ENCODE results near the gene CSRP2. TPM values are rescaled to one million over a fixed set of nuclear protein-coding genes. Genes with fewer than 3 reads are reported as not detected.
A peak's percentile ranks its signal among the peaks of the same experiment; 100 is the strongest.

Gene CSRP2
- total and polyA plus RNA-seq, 4 donors = 3.7 to 38.0 (median 26.2) TPM

GRCh38 chr12:76922866-76923265 is 44.0 kb upstream of the CSRP2 start (continued):
- no peak for TF ChIP-seq CTCF (IDR thresholded peaks at IDR 0.05; ENCODE audit: low read depth, low read length, missing input control)
- no peak for TF ChIP-seq RXRA (IDR thresholded peaks at IDR 0.05)
- no peak for TF ChIP-seq MAX (IDR thresholded peaks at IDR 0.05)
- TF ChIP-seq NR2F2 (IDR thresholded peaks at IDR 0.05) = no peak
- TF ChIP-seq JUND (IDR thresholded peaks at IDR 0.05) = no peak
- no peak for TF ChIP-seq TAF1 (conservative IDR thresholded peaks at IDR 0.05)

DNA sequence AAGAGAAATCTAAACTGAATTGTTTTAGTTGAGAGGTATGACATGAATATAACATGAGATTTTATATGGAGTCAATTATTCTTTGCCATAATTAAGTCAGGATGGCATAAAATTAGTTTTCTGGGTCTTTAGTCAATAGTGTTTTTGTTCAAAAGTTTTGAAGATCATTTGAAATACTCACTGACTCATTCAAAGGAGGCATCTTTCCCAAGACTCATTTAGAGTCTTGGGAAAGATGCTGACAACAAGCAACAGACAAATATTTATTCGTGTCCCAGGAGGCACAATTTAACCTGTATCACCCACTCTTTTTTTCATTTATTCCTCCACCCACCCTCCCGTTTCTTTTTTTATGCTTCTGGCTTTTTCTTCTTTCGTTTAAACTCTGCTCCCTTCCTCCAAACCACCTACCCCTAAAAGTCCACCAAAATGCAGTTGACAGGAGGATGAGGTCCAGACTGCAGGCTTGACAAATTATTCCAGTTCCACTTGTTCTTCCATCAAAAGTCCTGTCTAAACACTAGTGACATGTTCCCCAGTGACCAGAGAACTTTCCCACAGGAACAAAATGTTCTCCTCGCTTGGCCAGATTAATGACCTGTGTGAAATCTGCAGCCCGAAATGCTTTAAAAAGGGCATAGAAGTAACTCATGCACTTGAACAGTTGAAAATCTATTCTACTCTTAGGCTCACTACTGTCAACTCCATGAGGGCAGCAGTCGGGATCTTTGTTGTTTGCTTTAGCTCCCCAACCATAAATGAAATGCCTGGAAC is 43.3 kb upstream of the CSRP2 start:
- Histone ChIP-seq H3K36me3 (ENCODE audit: control insufficient read depth in 4 of 4, insufficient read depth in 3 of 4, low read depth in 1 of 4, low read length in 3 of 4) (no peaks in the 10 kb centered on the region), H3K4me1 (ENCODE audit: control insufficient read depth in 4 of 4, insufficient read depth in 4 of 4, low read length in 3 of 4) (peaks cover 0 to 6% (median 5%) of the 10 kb centered on the region in 4 donors), H3K4me3 (ENCODE audit: low read depth in 1 of 3, low read length in 3 of 3) (no peak overlapping the region), H3K27ac (ENCODE audit: low read depth in 1 of 2, low read length in 2 of 2) (no peak overlapping the region), H3K27me3 (ENCODE audit: control insufficient read depth in 4 of 4, insufficient read depth in 4 of 4, low read length in 3 of 4) (no peaks in the 10 kb centered on the region), H3K9me3 (ENCODE audit: control insufficient read depth in 4 of 4, low read length in 3 of 4) (no peaks in the 10 kb centered on the region), H3K9ac (ENCODE audit: low read depth in 1 of 2, low read length in 2 of 2) (no peak overlapping the region)
- TF ChIP-seq TAF1 (conservative IDR thresholded peaks at IDR 0.05) = no peak
- TF ChIP-seq REST (IDR thresholded peaks at IDR 0.05) = no peak
- TF ChIP-seq NR2F2 (IDR thresholded peaks at IDR 0.05) = peak; percentile 49
- peak; percentile 23 for TF ChIP-seq SP1 (IDR thresholded peaks at IDR 0.05)
- no peak for TF ChIP-seq CTCF (IDR thresholded peaks at IDR 0.05; ENCODE audit: low read depth, low read length, missing input control)
- DNase-seq (ENCODE audit: low spot score) = no peak
- 89% methylated on average over 6 of the region's 6 CpGs for WGBS

DNA sequence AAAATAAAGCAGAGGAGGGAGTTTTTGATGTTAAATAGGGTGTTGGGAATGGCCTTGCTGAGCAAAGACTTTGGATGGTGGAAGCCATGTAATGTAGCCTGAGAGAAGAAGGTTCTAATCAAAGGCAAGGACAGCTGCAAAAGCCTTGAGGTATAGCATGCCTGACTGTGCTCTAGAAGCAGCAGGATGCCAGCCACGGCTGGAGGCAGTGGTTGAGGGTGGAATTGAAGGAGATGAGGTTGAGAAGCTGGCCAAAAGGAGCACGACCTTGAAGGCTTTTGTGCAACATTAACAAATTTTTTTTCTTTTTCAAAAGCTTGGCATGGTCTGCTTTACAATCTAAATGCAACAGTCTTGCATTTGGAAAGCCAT is 42.3 kb upstream of the CSRP2 start:
- Histone ChIP-seq H3K4me3 (ENCODE audit: low read depth in 1 of 3, low read length in 3 of 3) (no peak overlapping the region), H3K9me3 (ENCODE audit: control insufficient read depth in 4 of 4, low read length in 3 of 4) (no peaks in the 10 kb centered on the region), H3K36me3 (ENCODE audit: control insufficient read depth in 4 of 4, insufficient read depth in 3 of 4, low read depth in 1 of 4, low read length in 3 of 4) (no peaks in the 10 kb centered on the region), H3K9ac (ENCODE audit: low read depth in 1 of 2, low read length in 2 of 2) (no peak overlapping the region), H3K4me1 (ENCODE audit: control insufficient read depth in 4 of 4, insufficient read depth in 4 of 4, low read length in 3 of 4) (peaks cover 0 to 15% (median 9%) of the 10 kb centered on the region in 4 donors), H3K27me3 (ENCODE audit: control insufficient read depth in 4 of 4, insufficient read depth in 4 of 4, low read length in 3 of 4) (no peaks in the 10 kb centered on the region), H3K27ac (ENCODE audit: low read depth in 1 of 2, low read length in 2 of 2) (no peak overlapping the region)
- WGBS = 84% methylated on average over 2 of the region's 2 CpGs
- TF ChIP-seq SP1 (IDR thresholded peaks at IDR 0.05) (no peak), TAF1 (conservative IDR thresholded peaks at IDR 0.05) (no peak), NR2F2 (IDR thresholded peaks at IDR 0.05) (no peak), JUND (IDR thresholded peaks at IDR 0.05) (no peak), FOXA2 (IDR thresholded peaks at IDR 0.05) (no peak), RAD21 (IDR thresholded peaks at IDR 0.05) (no peak), EGR1 (IDR thresholded peaks at IDR 0.05; ENCODE audit: low read depth in 2 of 2) (no peak)
- TF ChIP-seq, protein P1, sequence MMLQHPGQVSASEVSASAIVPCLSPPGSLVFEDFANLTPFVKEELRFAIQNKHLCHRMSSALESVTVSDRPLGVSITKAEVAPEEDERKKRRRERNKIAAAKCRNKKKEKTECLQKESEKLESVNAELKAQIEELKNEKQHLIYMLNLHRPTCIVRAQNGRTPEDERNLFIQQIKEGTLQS (IDR thresholded peaks at IDR 0.05) = no peak
- no peak for DNase-seq (ENCODE audit: low spot score)

Data from liver (tissue), 9 donors.